Testis (tissue), 3 donors: ENCODE results near the gene AQP12A. TPM values are rescaled to one million over a fixed set of nuclear protein-coding genes. Genes with fewer than 3 reads are reported as not detected.

Experiments used
- DNase-seq: peaks from one replicate; pipeline ENCODE4 v3.0.0-alpha.2; 2019
- H3K27ac ChIP-seq, 2 donors: fragments of 200-600 bp; sonication (generic); one replicate each; pipeline ENCODE4 v1.5.1; 2019
- H3K27me3 ChIP-seq: fragments of 200-600 bp; sonication (generic); one replicate; pipeline ENCODE4 v1.5.1; 2019
- H3K36me3 ChIP-seq: fragments of 200-600 bp; sonication (generic); one replicate; pipeline ENCODE4 v1.5.1; 2017; ENCODE audit warnings: low read depth; ENCODE audit errors: missing control alignments
- H3K4me1 ChIP-seq: fragments of 200-600 bp; sonication (generic); one replicate; pipeline ENCODE4 v1.5.1; 2019
- H3K4me3 ChIP-seq, 2 donors: fragments of 200-600 bp; sonication (generic); one replicate each; pipeline ENCODE4 v1.5.1; 2017 to 2019
- H3K9me3 ChIP-seq: fragments of 200-600 bp; sonication (generic); one replicate; pipeline ENCODE4 v1.5.1; 2017
- POLR2A ChIP-seq: fragments of 450-650 bp; IDR thresholded peaks from one replicate; pipeline ENCODE4 v1.6.1; 2017; ENCODE audit warnings: antibody characterized with exemption, mild to moderate bottlenecking, moderate library complexity
- WGBS, 2 donors: methylation state at CpG; one replicate each; pipeline ENCODE4 v1.1.5; 2018; 5-methylcytosine and 5-hydroxymethylcytosine counted together
- intact Hi-C: fragments of 100-400 bp; cut with DNase I; formaldehyde crosslinking; loops from one replicate; pipeline ENCODE4 v1.15.1; 2023; ENCODE audit warnings: low total_unique reads
- polyA plus RNA-seq: library from polyadenylated mRNA; stranded (reverse); fragments of 350-450 nt; fragmentation: Illumina TruSeq; extraction: RNeasy Lipid Tissue Mini Kit (QIAGEN cat#74804); gene quantifications from one replicate; pipeline ENCODE4 v1.2.3, GENCODE V29; 2014; ENCODE audit warnings: low read depth, low replicate concordance; ENCODE audit not compliant: insufficient read depth
- total RNA-seq, 2 donors: library from RNA; depleted of rRNA; stranded (reverse); fragments of >200 nt; gene quantifications; one replicate each; pipeline ENCODE4 v1.2.3, GENCODE V29; 2016
- TF ChIP-seq, protein P1 (sequence below), 3 experiments: fragments of 450-650 bp in 2 of 3; fragments of 200-600 bp in 1 of 3; sonication (generic) in 1 of 3; IDR thresholded peaks; one replicate each; pipeline ENCODE4 v1.5.1; 2016 to 2019; ENCODE audit warnings: antibody characterized with exemption in 3 of 3, mild to moderate bottlenecking in 2 of 3, moderate library complexity in 1 of 3

Gene AQP12A
- total and polyA plus RNA-seq, 3 donors from 2014 or later: not detected

DNA sequence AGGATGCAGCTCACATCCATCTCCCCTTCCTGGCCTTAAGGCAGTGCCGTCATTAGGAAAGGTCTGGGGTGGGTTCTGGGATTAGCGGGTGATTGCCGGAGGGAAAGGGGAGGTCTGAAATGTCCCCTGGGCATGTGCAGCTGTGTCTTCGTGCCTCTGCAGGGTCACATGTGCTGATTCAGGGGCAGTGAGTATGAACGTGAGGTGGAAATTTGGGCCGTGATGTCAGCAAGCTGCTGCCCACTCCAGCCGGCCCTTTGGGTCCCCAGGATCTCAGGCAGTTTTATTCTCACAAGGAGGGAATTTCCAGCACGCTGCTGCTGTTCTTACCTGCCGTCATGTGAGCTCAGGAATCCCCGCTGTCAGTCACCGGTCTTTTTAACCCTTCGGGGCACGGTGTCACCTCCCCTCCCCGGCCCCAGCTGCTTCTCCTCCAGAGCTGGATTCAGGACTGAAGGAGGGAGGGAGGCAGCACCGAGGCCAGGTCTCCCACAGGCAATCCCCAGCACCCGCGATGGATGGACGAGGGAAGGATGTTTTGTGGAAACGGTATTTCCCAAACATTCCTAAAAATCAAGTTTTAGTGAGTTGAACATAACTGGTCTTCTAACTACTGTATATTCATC, 42.9 kb upstream of the AQP12A start:
- Histone ChIP-seq H3K27ac (no peak overlapping the region), H3K4me3 (no peak overlapping the region), H3K4me1 (no peaks in the 10 kb centered on the region), H3K27me3 (no peaks in the 10 kb centered on the region), H3K36me3 (no peaks in the 10 kb centered on the region), H3K9me3 (no peaks in the 10 kb centered on the region)
- TF ChIP-seq, protein P1, sequence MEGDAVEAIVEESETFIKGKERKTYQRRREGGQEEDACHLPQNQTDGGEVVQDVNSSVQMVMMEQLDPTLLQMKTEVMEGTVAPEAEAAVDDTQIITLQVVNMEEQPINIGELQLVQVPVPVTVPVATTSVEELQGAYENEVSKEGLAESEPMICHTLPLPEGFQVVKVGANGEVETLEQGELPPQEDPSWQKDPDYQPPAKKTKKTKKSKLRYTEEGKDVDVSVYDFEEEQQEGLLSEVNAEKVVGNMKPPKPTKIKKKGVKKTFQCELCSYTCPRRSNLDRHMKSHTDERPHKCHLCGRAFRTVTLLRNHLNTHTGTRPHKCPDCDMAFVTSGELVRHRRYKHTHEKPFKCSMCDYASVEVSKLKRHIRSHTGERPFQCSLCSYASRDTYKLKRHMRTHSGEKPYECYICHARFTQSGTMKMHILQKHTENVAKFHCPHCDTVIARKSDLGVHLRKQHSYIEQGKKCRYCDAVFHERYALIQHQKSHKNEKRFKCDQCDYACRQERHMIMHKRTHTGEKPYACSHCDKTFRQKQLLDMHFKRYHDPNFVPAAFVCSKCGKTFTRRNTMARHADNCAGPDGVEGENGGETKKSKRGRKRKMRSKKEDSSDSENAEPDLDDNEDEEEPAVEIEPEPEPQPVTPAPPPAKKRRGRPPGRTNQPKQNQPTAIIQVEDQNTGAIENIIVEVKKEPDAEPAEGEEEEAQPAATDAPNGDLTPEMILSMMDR (IDR thresholded peaks at IDR 0.05): no peak
- no peak for TF ChIP-seq POLR2A
- no peak for DNase-seq
- intact Hi-C loops: no loop called here
- 67 to 71% methylated on average over 18 to 19 of the region's 19 CpGs for WGBS, 2 donors

DNA sequence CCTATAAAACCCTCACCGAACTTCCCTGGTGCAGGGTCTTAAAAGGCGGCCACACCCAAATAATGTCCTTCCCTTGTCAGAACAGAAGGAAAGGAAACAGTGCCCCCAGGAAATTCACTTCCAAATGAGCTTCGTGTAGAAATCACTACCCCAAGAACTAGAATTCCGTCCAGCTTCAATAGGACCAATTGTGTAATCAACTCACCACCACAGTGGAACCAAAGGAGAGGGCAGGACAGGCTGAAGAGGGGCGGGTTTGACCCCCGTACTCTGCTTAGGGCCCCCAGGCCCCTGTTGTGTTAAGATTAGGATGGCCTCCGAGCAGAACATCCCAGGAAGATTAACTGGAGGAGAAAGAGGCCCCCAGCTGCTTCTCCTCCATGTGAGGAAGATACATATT, 42.3 kb upstream of the AQP12A start:
- TF ChIP-seq POLR2A: no peak
- TF ChIP-seq, protein P1 (IDR thresholded peaks at IDR 0.05): no peak
- WGBS, 2 donors: 64 to 77% methylated on average over 7 of the region's 7 CpGs
- intact Hi-C loops: no loop called here
- H3K9me3 ChIP-seq: no peaks in the 10 kb centered on the region
- H3K4me1 ChIP-seq: no peaks in the 10 kb centered on the region
- H3K36me3 ChIP-seq: no peaks in the 10 kb centered on the region
- H3K4me3 ChIP-seq: no peak overlapping the region
- no peak for DNase-seq
- no peaks in the 10 kb centered on the region for H3K27me3 ChIP-seq
- H3K27ac ChIP-seq: no peak overlapping the region

DNA sequence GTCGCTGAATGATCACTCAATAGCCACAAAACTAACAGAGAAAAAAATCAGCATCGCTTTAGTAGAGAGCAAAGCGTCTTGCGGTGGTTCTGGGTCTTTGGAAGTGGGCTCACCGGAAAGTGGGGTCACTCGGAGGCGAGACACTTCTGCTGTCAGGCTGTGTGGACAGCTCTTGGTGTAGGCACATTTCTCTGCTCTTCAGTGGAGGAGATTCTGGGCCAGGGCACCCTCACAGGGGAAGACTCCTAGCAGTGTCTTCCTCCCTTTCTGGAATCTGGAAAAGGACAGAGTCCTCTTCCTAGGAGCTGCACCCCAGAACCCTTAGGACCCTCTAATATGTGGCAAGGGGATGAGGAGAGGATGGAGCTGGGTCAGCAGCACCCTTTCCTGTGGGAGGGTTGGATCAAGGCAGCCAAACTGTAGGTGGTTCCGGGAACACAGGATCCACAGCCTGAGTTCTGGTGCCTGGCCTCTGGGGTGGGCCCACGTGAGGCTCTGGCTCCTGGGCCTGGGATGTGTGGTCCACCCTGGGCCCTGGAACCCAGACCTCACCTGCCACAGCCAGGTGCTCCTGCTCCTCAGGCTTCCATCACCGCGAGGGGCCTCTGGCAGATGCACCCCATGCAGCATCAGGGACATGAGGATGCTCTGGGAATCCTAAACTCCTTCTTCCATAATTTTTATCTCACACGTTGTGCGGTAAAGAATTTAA, 41.3 kb upstream of the AQP12A start:
- Histone ChIP-seq H3K27ac (no peak overlapping the region), H3K36me3 (no peaks in the 10 kb centered on the region), H3K4me3 (no peak overlapping the region), H3K27me3 (no peaks in the 10 kb centered on the region), H3K9me3 (no peaks in the 10 kb centered on the region), H3K4me1 (no peaks in the 10 kb centered on the region)
- WGBS, 2 donors: 90 to 93% methylated on average over 12 to 13 of the region's 13 CpGs
- DNase-seq: no peak
- intact Hi-C loops: no loop called here
- TF ChIP-seq, protein P1 (IDR thresholded peaks at IDR 0.05): no peak
- no peak for TF ChIP-seq POLR2A

DNA sequence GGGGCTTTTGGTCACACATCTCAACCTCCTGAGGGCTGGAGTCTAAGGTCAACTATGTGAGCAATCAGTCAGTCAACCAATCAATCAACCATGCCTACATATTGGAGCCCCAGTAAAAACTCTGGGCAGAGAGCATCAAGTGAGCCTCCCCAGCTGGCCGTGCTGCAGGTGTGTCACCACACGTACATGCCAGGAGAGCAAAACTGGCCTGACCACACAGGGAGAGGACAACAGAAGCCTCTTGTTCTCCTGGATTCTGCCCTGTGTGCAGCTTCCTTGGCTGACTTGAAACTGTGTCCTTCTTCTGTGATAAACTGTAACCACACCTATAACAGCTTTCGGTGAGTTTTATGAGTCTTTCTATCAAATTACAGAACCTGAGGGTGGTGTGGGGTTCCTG, 40.5 kb upstream of the AQP12A start:
- no peak for DNase-seq
- Histone ChIP-seq H3K36me3 (no peaks in the 10 kb centered on the region), H3K27me3 (no peaks in the 10 kb centered on the region), H3K4me3 (no peak overlapping the region), H3K4me1 (no peaks in the 10 kb centered on the region), H3K9me3 (no peaks in the 10 kb centered on the region), H3K27ac (no peak overlapping the region)
- intact Hi-C loops: no loop called here
- TF ChIP-seq, protein P1 (IDR thresholded peaks at IDR 0.05): no peak
- no peak for TF ChIP-seq POLR2A
- WGBS, 2 donors: 67 to 80% methylated on average over 1 to 3 of the region's 3 CpGs
